HG02938 (cell line): ENCODE measurements around the gene RAB11FIP4.

Experiments
- ATAC-seq: cut with Tn5 transposase; IDR thresholded peaks from one replicate; pipeline ENCODE4 v1.9.1; 2021; ENCODE audit warnings: mild to moderate bottlenecking, moderate library complexity; ENCODE audit not compliant: unreplicated experiment

The RAB11FIP4 gene

GRCh38 chr17:31537565-31538011 is 146.1 kb downstream of the RAB11FIP4 start:
- no peak for ATAC-seq

GRCh38 chr17:31538080-31538762 is 146.7 kb downstream of the RAB11FIP4 start:
- peak; percentile 65 for ATAC-seq

- no peak for ATAC-seq
Observed at GRCh38 chr17:31540602-31541307, 149.3 kb downstream of the RAB11FIP4 start.

- ATAC-seq: no peak
Observed at GRCh38 chr17:31541559-31541958, 150.1 kb downstream of the RAB11FIP4 start.

GRCh38 chr17:31544186-31544585 is 152.7 kb downstream of the RAB11FIP4 start:
- no peak for ATAC-seq

GRCh38 chr17:31546650-31547049 is 155.2 kb downstream of the RAB11FIP4 start:
- no peak for ATAC-seq

GRCh38 chr17:31548709-31549108 is 157.2 kb downstream of the RAB11FIP4 start:
- ATAC-seq: no peak

- peak; percentile 10 for ATAC-seq
Observed at GRCh38 chr17:31549121-31549524, 157.6 kb downstream of the RAB11FIP4 start.

GRCh38 chr17:31549525-31550388 is 158.3 kb downstream of the RAB11FIP4 start:
- peak; percentile 72 for ATAC-seq

GRCh38 chr17:31550389-31551056 is 159.0 kb downstream of the RAB11FIP4 start:
- ATAC-seq: no peak

GRCh38 chr17:31552568-31552967 is 161.1 kb downstream of the RAB11FIP4 start:
- no peak for ATAC-seq

GRCh38 chr17:31553506-31553905 is 162.0 kb downstream of the RAB11FIP4 start:
- no peak for ATAC-seq

- ATAC-seq: no peak
Observed at GRCh38 chr17:31554930-31555329, 163.5 kb downstream of the RAB11FIP4 start.

GRCh38 chr17:31556969-31557645 is 165.6 kb downstream of the RAB11FIP4 start:
- ATAC-seq: no peak

GRCh38 chr17:31558748-31559583 is 167.5 kb downstream of the RAB11FIP4 start:
- no peak for ATAC-seq

GRCh38 chr17:31559584-31560501 is 168.4 kb downstream of the RAB11FIP4 start:
- no peak for ATAC-seq

GRCh38 chr17:31560616-31561235 is 169.3 kb downstream of the RAB11FIP4 start:
- ATAC-seq: no peak
